Naive thymus-derived CD4-positive, alpha-beta T cell (primary cell): ENCODE measurements around the gene DYRK1B. TPM values are rescaled to one million over a fixed set of nuclear protein-coding genes. Genes with fewer than 3 reads are reported as not detected.
A peak's percentile ranks its signal among the peaks of the same experiment; 100 is the strongest.
"Not testable (repeated sequence)": the region's sequence is repeated elsewhere in the genome, so short reads cannot be mapped to it uniquely, and the experiment has no call there.

ENCODE experiments used
- ATAC-seq: fragments of 150-1000 bp; cut with Tn5 transposase; 2 replicates; pipeline ENCODE4 v1.10.0; 2021; ENCODE audit warnings: mild to moderate bottlenecking, moderate library complexity
- CTCF ChIA-PET: fragments of 350-600 bp; sonication (Branson Sonifier 250); formaldehyde crosslinking; loops from one replicate; lab custom pipeline; 2021; ENCODE audit warnings: antibody characterized with exemption; lab: Charles Lee
- POLR2A ChIA-PET: fragments of 350-600 bp; sonication (Branson Sonifier 250); formaldehyde crosslinking; loops from one replicate; lab custom pipeline; 2021; ENCODE audit warnings: antibody characterized with exemption, inconsistent platforms; lab: Charles Lee
- DNase-seq, 9 donors: peaks; one replicate each; pipeline versions ENCODE4 v3.0.0 to v3.0.0-alpha.2; 2020 to 2022; ENCODE audit warnings: mixed read lengths in 1 of 9
- H3K27ac ChIP-seq: one replicate; pipeline ENCODE4 v1.7.0; 2013; ENCODE audit warnings: mild to moderate bottlenecking, low read depth, low read length, moderate library complexity
- H3K27me3 ChIP-seq, 2 donors: one replicate each; pipeline ENCODE4 v1.7.0; 2013; ENCODE audit warnings: low read length in 2 of 2, mild to moderate bottlenecking in 2 of 2, moderate library complexity in 2 of 2; ENCODE audit not compliant: control insufficient read depth in 2 of 2, insufficient read depth in 2 of 2
- H3K36me3 ChIP-seq, 3 experiments: 1 replicate in 2 of 3; 2 replicates in 1 of 3; pipeline ENCODE4 v1.7.0; 2013; ENCODE audit warnings: low read length in 3 of 3, mild to moderate bottlenecking in 3 of 3, moderate library complexity in 1 of 3; ENCODE audit not compliant: insufficient read depth in 3 of 3, control insufficient read depth in 2 of 3
- H3K4me1 ChIP-seq, 2 donors: one replicate each; pipeline ENCODE4 v1.7.0; 2013; ENCODE audit warnings: low read length in 2 of 2, mild to moderate bottlenecking in 2 of 2, moderate library complexity in 1 of 2; ENCODE audit not compliant: control insufficient read depth in 2 of 2, insufficient read depth in 2 of 2
- H3K4me3 ChIP-seq: 2 replicates; pipeline ENCODE4 v1.7.0; 2013; ENCODE audit warnings: mild to moderate bottlenecking, low read length
- H3K9me3 ChIP-seq, 3 experiments: 1 replicate in 2 of 3; 2 replicates in 1 of 3; pipeline ENCODE4 v1.7.0; 2013; ENCODE audit warnings: low read length in 3 of 3; ENCODE audit not compliant: control insufficient read depth in 2 of 3
- H3K27ac Mint-ChIP-seq, 9 donors: one replicate each; pipeline ENCODE4 v1.8.0; 2020 to 2022; ENCODE audit warnings: mixed read lengths in 9 of 9, mild to moderate bottlenecking in 8 of 9, moderate library complexity in 5 of 9, inconsistent platforms in 2 of 9
- H3K27me3 Mint-ChIP-seq, 5 donors: one replicate each; pipeline ENCODE4 v1.8.0; 2021 to 2022; ENCODE audit warnings: mixed read lengths in 5 of 5, mild to moderate bottlenecking in 1 of 5
- H3K36me3 Mint-ChIP-seq, 5 donors: one replicate each; pipeline ENCODE4 v1.8.0; 2020 to 2022; ENCODE audit warnings: mixed read lengths in 5 of 5, mild to moderate bottlenecking in 3 of 5, inconsistent platforms in 1 of 5
- H3K4me1 Mint-ChIP-seq, 7 donors: one replicate each; pipeline ENCODE4 v1.8.0; 2020 to 2022; ENCODE audit warnings: mixed read lengths in 7 of 7, mild to moderate bottlenecking in 3 of 7, inconsistent platforms in 1 of 7
- H3K4me3 Mint-ChIP-seq, 10 donors: one replicate each; pipeline ENCODE4 v1.8.0; 2020 to 2022; ENCODE audit warnings: mild to moderate bottlenecking in 10 of 10, mixed read lengths in 10 of 10, moderate library complexity in 6 of 10, inconsistent platforms in 2 of 10
- H3K9me3 Mint-ChIP-seq, 11 donors: one replicate each; pipeline ENCODE4 v1.8.0; 2020 to 2022; ENCODE audit warnings: mixed read lengths in 11 of 11, mild to moderate bottlenecking in 4 of 11, inconsistent platforms in 1 of 11, moderate library complexity in 1 of 11
- intact Hi-C, 2 donors: fragments of 100-400 bp; cut with micrococcal nuclease; formaldehyde crosslinking; loops; one replicate each; pipeline ENCODE4 v1.15.1; 2023
- polyA plus RNA-seq, 2 donors: library from polyadenylated mRNA; unstranded; fragments of 300-500 nt; fragmentation: Illumina TruSeq; gene quantifications; one replicate each; pipeline ENCODE4 v1.2.3, GENCODE V29; 2021
- total RNA-seq, 6 experiments: library from RNA in 5 of 6; stranded (reverse) in 5 of 6; gene quantifications; 1 replicate in 5 of 6; 2 replicates in 1 of 6; pipeline ENCODE4 v1.2.3 and lab custom pipeline; 2021 to 2026

The DYRK1B gene
- total and polyA plus RNA-seq, 7 experiments from 2014 or later, result 3.0 to 38.9 (median 20.2) TPM

- Histone ChIP-seq H3K27me3 (no peaks in the 10 kb centered on the region), H3K9me3 (no peaks in the 10 kb centered on the region), H3K4me3 (no peak overlapping the region), H3K4me1 (no peaks in the 10 kb centered on the region), H3K27ac (no peak overlapping the region), H3K36me3 (peaks cover 0 to 15% (median 4%) of the 10 kb centered on the region in 3 experiments)
- H3K4me1 Mint-ChIP-seq, result peaks cover 0 to 30% (median 14%) of the 10 kb centered on the region in 7 donors
- DNase-seq (no peak), ATAC-seq (no peak)
- no peaks in the 10 kb centered on the region for H3K9me3 Mint-ChIP-seq
- CTCF ChIA-PET, result no interaction called here
- intact Hi-C loops, result no loop called here
- no peaks in the 10 kb centered on the region for H3K27me3 Mint-ChIP-seq
- H3K27ac Mint-ChIP-seq, result no peak overlapping the region
- POLR2A ChIA-PET, result interaction anchor here (1.5 kb wide), 1 partner anchor 13 kb away, joined by 3 read pairs; no protein-coding TSS in a partner anchor
- H3K36me3 Mint-ChIP-seq, result peaks cover 0 to 30% (median 5%) of the 10 kb centered on the region in 5 donors
- no peak overlapping the region for H3K4me3 Mint-ChIP-seq
These were observed 19.4 kb downstream of the DYRK1B start for GRCh38 chr19:39814595-39814994.

- CTCF ChIA-PET, ATAC-seq, H3K9me3 Mint-ChIP-seq, H3K27ac ChIP-seq, H3K4me3 ChIP-seq, intact Hi-C loops, H3K9me3 ChIP-seq, H3K27me3 ChIP-seq, H3K27ac Mint-ChIP-seq, H3K4me1 ChIP-seq, H3K4me3 Mint-ChIP-seq, DNase-seq, POLR2A ChIA-PET, H3K27me3 Mint-ChIP-seq: not testable (repeated sequence)
- Mint-ChIP-seq H3K4me1 (peaks cover 0 to 25% (median 10%) of the 10 kb centered on the region in 7 donors), H3K36me3 (peaks cover 0 to 27% (median 4%) of the 10 kb centered on the region in 5 donors)
- peaks cover 0 to 15% (median 4%) of the 10 kb centered on the region in 3 experiments for H3K36me3 ChIP-seq
These were observed 19.9 kb downstream of the DYRK1B start for GRCh38 chr19:39814111-39814510.

GRCh38 chr19:39813264-39813993, 20.5 kb downstream of the DYRK1B start:
- ATAC-seq (no peak), DNase-seq (no peak)
- ChIA-PET CTCF (no interaction called here), POLR2A (no interaction called here)
- Mint-ChIP-seq H3K4me3 (no peak overlapping the region), H3K36me3 (peaks cover 0 to 24% (median 3%) of the 10 kb centered on the region in 5 donors), H3K9me3 (no peaks in the 10 kb centered on the region), H3K27ac (peak overlapping the region in 2 of 9 donors; percentile 21 to 45), H3K4me1 (peaks cover 0 to 18% (median 6%) of the 10 kb centered on the region in 7 donors), H3K27me3 (no peaks in the 10 kb centered on the region)
- no peaks in the 10 kb centered on the region for H3K27me3 ChIP-seq
- H3K36me3 ChIP-seq, result peaks cover 0 to 15% (median 4%) of the 10 kb centered on the region in 3 experiments
- intact Hi-C loops, result no loop called here
- H3K27ac ChIP-seq, result no peak overlapping the region
- H3K9me3 ChIP-seq, result no peaks in the 10 kb centered on the region
- H3K4me3 ChIP-seq, result no peak overlapping the region
- H3K4me1 ChIP-seq, result no peaks in the 10 kb centered on the region

GRCh38 chr19:39811064-39811463, 22.9 kb downstream of the DYRK1B start:
- CTCF ChIA-PET, result no interaction called here
- Mint-ChIP-seq H3K27me3 (peaks cover 0 to under 1% (median 0%) of the 10 kb centered on the region in 5 donors), H3K36me3 (peaks cover 0 to 11% (median 2%) of the 10 kb centered on the region in 5 donors), H3K4me1 (peaks cover 0 to 9% (median 2%) of the 10 kb centered on the region in 7 donors), H3K4me3 (no peak overlapping the region), H3K9me3 (peaks cover 0 to 4% (median 0%) of the 10 kb centered on the region in 11 donors), H3K27ac (no peak overlapping the region)
- no peak overlapping the region for H3K27ac ChIP-seq
- intact Hi-C loops, result no loop called here
- H3K4me1 ChIP-seq, result no peaks in the 10 kb centered on the region
- H3K9me3 ChIP-seq, result no peaks in the 10 kb centered on the region
- H3K27me3 ChIP-seq, result no peaks in the 10 kb centered on the region
- no peak for ATAC-seq
- H3K36me3 ChIP-seq, result peaks cover 0 to 2% (median 0%) of the 10 kb centered on the region in 3 experiments
- DNase-seq, result no peak
- POLR2A ChIA-PET, result interaction anchor here (0.7 kb wide), 1 partner anchor 68 kb away, joined by 4 read pairs; no protein-coding TSS in a partner anchor
- H3K4me3 ChIP-seq, result no peak overlapping the region

- DNase-seq (no peak), ATAC-seq (no peak)
- Histone ChIP-seq H3K4me1 (no peaks in the 10 kb centered on the region), H3K27me3 (no peaks in the 10 kb centered on the region), H3K4me3 (no peak overlapping the region), H3K36me3 (no peaks in the 10 kb centered on the region), H3K9me3 (no peaks in the 10 kb centered on the region), H3K27ac (no peak overlapping the region)
- intact Hi-C loops, result no loop called here
- Mint-ChIP-seq H3K9me3 (peaks cover 0 to 4% (median 0%) of the 10 kb centered on the region in 11 donors), H3K27ac (no peak overlapping the region), H3K4me1 (peaks cover 0 to 4% (median 0%) of the 10 kb centered on the region in 7 donors), H3K4me3 (no peak overlapping the region), H3K36me3 (peaks cover 0 to 8% (median under 1%) of the 10 kb centered on the region in 5 donors), H3K27me3 (peaks cover 0 to 4% (median 0%) of the 10 kb centered on the region in 5 donors)
- ChIA-PET CTCF (no interaction called here), POLR2A (interaction anchor here (0.7 kb wide), 1 partner anchor 69 kb away, joined by 4 read pairs; no protein-coding TSS in a partner anchor)
These were observed 23.5 kb downstream of the DYRK1B start for GRCh38 chr19:39810424-39810823.

GRCh38 chr19:39809368-39809767, 24.6 kb downstream of the DYRK1B start:
- Histone ChIP-seq H3K27ac (no peak overlapping the region), H3K36me3 (no peaks in the 10 kb centered on the region), H3K9me3 (no peaks in the 10 kb centered on the region), H3K4me1 (no peaks in the 10 kb centered on the region), H3K27me3 (no peaks in the 10 kb centered on the region), H3K4me3 (no peak overlapping the region)
- Mint-ChIP-seq H3K27ac (no peak overlapping the region), H3K36me3 (peaks cover 0 to 8% (median 0%) of the 10 kb centered on the region in 5 donors), H3K9me3 (peaks cover 0 to 4% (median 0%) of the 10 kb centered on the region in 11 donors), H3K4me1 (peaks cover 0 to 4% (median 0%) of the 10 kb centered on the region in 7 donors), H3K4me3 (no peak overlapping the region), H3K27me3 (peaks cover 0 to 5% (median under 1%) of the 10 kb centered on the region in 5 donors)
- ChIA-PET POLR2A (interaction anchor here (1.2 kb wide), 1 partner anchor 115 kb away, joined by 3 read pairs; no protein-coding TSS in a partner anchor), CTCF (interaction anchor here (1.7 kb wide), 1 partner anchor 34 kb away, joined by 4 read pairs; no protein-coding TSS in a partner anchor)
- ATAC-seq, result no peak
- intact Hi-C loops, result no loop called here
- no peak for DNase-seq
